HepG2 (cell line): ENCODE results near the gene EFEMP2. TPM values are rescaled to one million over a fixed set of nuclear protein-coding genes. Genes with fewer than 3 reads are reported as not detected.

Experiments used
- BCL6 ChIP-seq: IDR thresholded peaks from 2 replicates; pipeline ENCODE4 v1.6.1; 2016; ENCODE audit warnings: missing genetic modification reagents, missing compliant biosample characterization
- GATAD1 ChIP-seq: IDR thresholded peaks from 2 replicates; pipeline ENCODE4 v1.6.1; 2016; ENCODE audit warnings: missing genetic modification reagents, missing compliant biosample characterization
- JUND ChIP-seq: sonication (generic); formaldehyde crosslinking; IDR thresholded peaks from 2 replicates; pipeline ENCODE4 v1.8.0; 2022; ENCODE audit warnings: mild to moderate bottlenecking, missing genetic modification reagents
- KDM4B ChIP-seq: sonication (generic); formaldehyde crosslinking; IDR thresholded peaks from 2 replicates; pipeline ENCODE4 v1.4.0; 2020; ENCODE audit warnings: missing genetic modification reagents
- NBN ChIP-seq: fragments of 450-650 bp; conservative IDR thresholded peaks from 2 replicates; pipeline ENCODE4 v1.6.1; 2017
- NFKB2 ChIP-seq: sonication (generic); formaldehyde crosslinking; IDR thresholded peaks from 2 replicates; pipeline ENCODE4 v1.4.0; 2020; ENCODE audit warnings: missing genetic modification reagents, borderline replicate concordance
- ONECUT2 ChIP-seq: sonication (generic); formaldehyde crosslinking; IDR thresholded peaks from 2 replicates; pipeline ENCODE4 v1.4.0; 2020; ENCODE audit warnings: missing genetic modification reagents
- TAF1 ChIP-seq: sonication (generic); formaldehyde crosslinking; IDR thresholded peaks from 2 replicates; pipeline ENCODE4 v1.4.0; 2020; ENCODE audit warnings: missing genetic modification reagents
- THAP11 ChIP-seq: IDR thresholded peaks from 2 replicates; pipeline ENCODE4 v1.6.1; 2016; ENCODE audit warnings: missing biosample characterization, missing genetic modification reagents
- ZNF235 ChIP-seq: sonication (generic); formaldehyde crosslinking; IDR thresholded peaks from 2 replicates; pipeline ENCODE4 v1.8.1; 2023; ENCODE audit warnings: mild to moderate bottlenecking, missing genetic modification reagents, borderline replicate concordance
- ZNF317 ChIP-seq: sonication (generic); formaldehyde crosslinking; IDR thresholded peaks from 2 replicates; pipeline ENCODE4 v1.5.0; 2020; ENCODE audit warnings: mild to moderate bottlenecking, missing genetic modification reagents
- ZNF777 ChIP-seq: sonication (generic); formaldehyde crosslinking; IDR thresholded peaks from 2 replicates; pipeline ENCODE4 v1.4.0; 2020; ENCODE audit warnings: missing genetic modification reagents
- ZNF891 ChIP-seq: sonication (generic); formaldehyde crosslinking; IDR thresholded peaks from 2 replicates; pipeline ENCODE4 v1.5.0; 2020; ENCODE audit warnings: mild to moderate bottlenecking, missing genetic modification reagents
- ZSCAN30 ChIP-seq: sonication (generic); formaldehyde crosslinking; IDR thresholded peaks from 2 replicates; pipeline ENCODE4 v1.5.0; 2020; ENCODE audit warnings: mild to moderate bottlenecking, missing genetic modification reagents
- polyA plus RNA-seq, 8 experiments: library from polyadenylated mRNA; depleted of rRNA in 3 of 8; stranded (reverse) in 7 of 8; unstranded in 1 of 8; fragments of >200 nt; fragmentation: Illumina TruSeq in 4 of 8; extraction: Trizol in 4 of 8; gene quantifications; 2 replicates each; pipeline versions ENCODE4 v1.2.1 to v1.2.3, GENCODE V29; 2011 to 2016; ENCODE audit warnings: low read depth in 4 of 8, missing spikeins in 1 of 8, mixed read lengths in 1 of 8; ENCODE audit not compliant: insufficient read depth in 1 of 8
- total RNA-seq, 5 experiments: library from RNA; depleted of rRNA; stranded (reverse); fragments of >200 nt; fragmentation: Illumina TruSeq; extraction: Trizol; gene quantifications; 2 replicates each; pipeline ENCODE4 v1.2.3, GENCODE V29; 2016; ENCODE audit warnings: low read depth in 1 of 5
- TF ChIP-seq, protein P1 (sequence below): sonication (generic); formaldehyde crosslinking; IDR thresholded peaks from 2 replicates; pipeline ENCODE4 v1.8.1; 2023; ENCODE audit warnings: mild to moderate bottlenecking, moderate library complexity, missing genetic modification reagents
- TF ChIP-seq, protein P2 (sequence below): IDR thresholded peaks from 2 replicates; pipeline ENCODE4 v1.6.1; 2016; ENCODE audit warnings: low read depth, control low read depth
- TF ChIP-seq, protein P3 (sequence below): sonication (generic); formaldehyde crosslinking; IDR thresholded peaks from 2 replicates; pipeline ENCODE4 v1.4.0; 2020; ENCODE audit warnings: missing genetic modification reagents
- TF ChIP-seq, protein P4 (sequence below): sonication (generic); formaldehyde crosslinking; conservative IDR thresholded peaks from 2 replicates; pipeline ENCODE4 v1.8.0; 2022; ENCODE audit warnings: mild to moderate bottlenecking, moderate library complexity, missing genetic modification reagents

EFEMP2 gene
- total and polyA plus RNA-seq, 2 of the 13 experiments (the other 11 are each of a cell fraction or from before 2014, with no cell fraction given): 7.4 to 29.7 TPM

DNA sequence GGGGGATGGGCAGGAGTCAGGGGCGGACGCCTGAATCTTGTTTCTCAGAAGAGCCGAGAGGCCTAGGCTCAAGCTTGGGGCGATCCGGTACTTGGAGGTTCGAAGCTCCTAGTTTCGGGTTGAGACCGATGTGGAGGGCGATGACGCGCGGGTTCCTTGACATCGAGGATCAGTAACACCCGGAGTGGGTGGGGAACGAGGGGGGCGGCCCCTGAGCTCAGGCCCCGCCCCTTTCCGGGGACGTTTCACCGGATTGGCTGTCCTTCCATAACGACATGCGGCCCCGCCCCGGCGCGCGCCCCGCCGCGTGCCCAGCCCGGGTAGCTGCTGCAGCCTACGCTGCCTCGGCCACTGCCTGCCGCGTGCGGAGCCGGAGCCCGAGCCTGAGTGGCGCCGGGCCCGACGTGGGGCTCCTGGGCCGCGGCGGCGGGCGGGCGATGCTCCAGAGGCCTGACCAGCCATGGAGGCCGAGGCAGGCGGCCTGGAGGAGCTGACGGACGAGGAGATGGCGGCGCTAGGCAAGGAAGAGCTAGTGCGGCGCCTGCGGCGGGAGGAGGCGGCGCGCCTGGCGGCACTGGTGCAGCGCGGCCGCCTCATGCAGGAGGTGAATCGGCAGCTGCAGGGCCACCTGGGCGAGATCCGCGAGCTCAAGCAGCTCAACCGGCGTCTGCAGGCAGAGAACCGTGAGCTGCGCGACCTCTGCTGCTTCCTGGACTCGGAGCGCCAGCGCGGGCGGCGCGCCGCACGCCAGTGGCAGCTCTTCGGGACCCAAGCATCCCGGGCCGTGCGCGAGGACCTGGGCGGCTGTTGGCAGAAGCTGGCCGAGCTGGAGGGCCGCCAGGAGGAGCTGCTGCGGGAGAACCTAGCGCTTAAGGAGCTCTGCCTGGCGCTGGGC, 18.0 kb upstream of the EFEMP2 start, which contains the start of gene CCDC85B (continued):
- TF ChIP-seq, protein P1, sequence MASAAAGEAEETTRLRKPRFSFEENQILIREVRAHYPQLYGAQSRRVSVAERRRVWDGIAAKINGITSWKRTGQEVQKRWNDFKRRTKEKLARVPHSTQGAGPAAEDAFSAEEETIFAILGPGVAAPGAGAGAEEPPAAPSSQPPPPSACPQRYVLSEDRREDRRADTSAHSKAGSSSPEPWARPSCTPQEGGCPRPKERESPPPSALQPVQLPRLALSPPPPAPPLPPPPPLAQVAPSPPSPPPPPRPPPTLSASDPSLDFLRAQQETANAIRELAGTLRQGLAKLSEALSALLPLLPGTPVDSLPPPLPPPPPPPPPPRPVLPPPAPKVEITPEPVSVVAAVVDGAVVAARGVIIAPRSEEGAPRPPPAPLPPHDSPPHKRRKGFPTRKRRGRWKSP: peak; percentile 68; the same call in 1 of the 2 replicates
- TF ChIP-seq ZSCAN30 (CRISPR knock-in tag) (no peak), THAP11 (CRISPR knock-in tag) (peak; percentile 68), ONECUT2 (CRISPR knock-in tag) (no peak), ZNF777 (CRISPR knock-in tag) (peak; percentile 87), ZNF891 (CRISPR knock-in tag) (no peak; the same call in 1 of the 2 replicates), NBN (no peak), ZNF235 (CRISPR knock-in tag) (0 out of 2 replicates have a peak, but pooled peaks have one; percentile 22), ZNF317 (CRISPR knock-in tag) (no peak), JUND (CRISPR knock-in tag) (peak; percentile 61; the same call in 1 of the 2 replicates), TAF1 (CRISPR knock-in tag) (peak; percentile 70), NFKB2 (CRISPR knock-in tag) (peak; percentile 89; the same call in 1 of the 2 replicates), BCL6 (CRISPR knock-in tag) (0 out of 2 replicates have a peak, but pooled peaks have one; percentile 8), GATAD1 (CRISPR knock-in tag) (no peak), KDM4B (CRISPR knock-in tag) (no peak)
- TF ChIP-seq, protein P2, sequence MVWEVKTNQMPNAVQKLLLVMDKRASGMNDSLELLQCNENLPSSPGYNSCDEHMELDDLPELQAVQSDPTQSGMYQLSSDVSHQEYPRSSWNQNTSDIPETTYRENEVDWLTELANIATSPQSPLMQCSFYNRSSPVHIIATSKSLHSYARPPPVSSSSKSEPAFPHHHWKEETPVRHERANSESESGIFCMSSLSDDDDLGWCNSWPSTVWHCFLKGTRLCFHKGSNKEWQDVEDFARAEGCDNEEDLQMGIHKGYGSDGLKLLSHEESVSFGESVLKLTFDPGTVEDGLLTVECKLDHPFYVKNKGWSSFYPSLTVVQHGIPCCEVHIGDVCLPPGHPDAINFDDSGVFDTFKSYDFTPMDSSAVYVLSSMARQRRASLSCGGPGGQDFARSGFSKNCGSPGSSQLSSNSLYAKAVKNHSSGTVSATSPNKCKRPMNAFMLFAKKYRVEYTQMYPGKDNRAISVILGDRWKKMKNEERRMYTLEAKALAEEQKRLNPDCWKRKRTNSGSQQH (CRISPR knock-in tag): 0 out of 2 replicates have a peak, but pooled peaks have one; percentile 25
- TF ChIP-seq, protein P3, sequence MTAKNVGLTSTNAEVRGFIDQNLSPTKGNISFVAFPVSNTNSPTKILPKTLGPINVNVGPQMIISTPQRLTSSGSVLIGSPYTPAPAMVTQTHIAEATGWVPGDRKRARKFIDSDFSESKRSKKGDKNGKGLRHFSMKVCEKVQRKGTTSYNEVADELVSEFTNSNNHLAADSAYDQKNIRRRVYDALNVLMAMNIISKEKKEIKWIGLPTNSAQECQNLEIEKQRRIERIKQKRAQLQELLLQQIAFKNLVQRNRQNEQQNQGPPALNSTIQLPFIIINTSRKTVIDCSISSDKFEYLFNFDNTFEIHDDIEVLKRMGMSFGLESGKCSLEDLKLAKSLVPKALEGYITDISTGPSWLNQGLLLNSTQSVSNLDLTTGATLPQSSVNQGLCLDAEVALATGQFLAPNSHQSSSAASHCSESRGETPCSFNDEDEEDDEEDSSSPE: peak; percentile 76
- TF ChIP-seq, protein P4, sequence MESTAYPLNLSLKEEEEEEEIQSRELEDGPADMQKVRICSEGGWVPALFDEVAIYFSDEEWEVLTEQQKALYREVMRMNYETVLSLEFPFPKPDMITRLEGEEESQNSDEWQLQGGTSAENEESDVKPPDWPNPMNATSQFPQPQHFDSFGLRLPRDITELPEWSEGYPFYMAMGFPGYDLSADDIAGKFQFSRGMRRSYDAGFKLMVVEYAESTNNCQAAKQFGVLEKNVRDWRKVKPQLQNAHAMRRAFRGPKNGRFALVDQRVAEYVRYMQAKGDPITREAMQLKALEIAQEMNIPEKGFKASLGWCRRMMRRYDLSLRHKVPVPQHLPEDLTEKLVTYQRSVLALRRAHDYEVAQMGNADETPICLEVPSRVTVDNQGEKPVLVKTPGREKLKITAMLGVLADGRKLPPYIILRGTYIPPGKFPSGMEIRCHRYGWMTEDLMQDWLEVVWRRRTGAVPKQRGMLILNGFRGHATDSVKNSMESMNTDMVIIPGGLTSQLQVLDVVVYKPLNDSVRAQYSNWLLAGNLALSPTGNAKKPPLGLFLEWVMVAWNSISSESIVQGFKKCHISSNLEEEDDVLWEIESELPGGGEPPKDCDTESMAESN: peak; percentile 90
